Mesodermal cell (in vitro differentiated cells): ENCODE results near the gene MARCHF3.
A peak's percentile ranks its signal among the peaks of the same experiment; 100 is the strongest.

Experiments used
- H3K27ac ChIP-seq: 2 replicates; pipeline ENCODE4 v1.7.0; 2013; ENCODE audit warnings: mild to moderate bottlenecking, low read depth, low read length, moderate library complexity; ENCODE audit not compliant: severe bottlenecking
- H3K36me3 ChIP-seq: 2 replicates; pipeline ENCODE4 v1.7.1; 2013; ENCODE audit warnings: mild to moderate bottlenecking, low read length, moderate library complexity; ENCODE audit not compliant: control insufficient read depth, insufficient read depth
- H3K4me1 ChIP-seq: one replicate; pipeline ENCODE4 v1.7.1; 2013; ENCODE audit warnings: mild to moderate bottlenecking, low read length; ENCODE audit not compliant: insufficient read depth, control insufficient read depth, poor library complexity, severe bottlenecking
- H3K4me3 ChIP-seq: 2 replicates; pipeline ENCODE4 v1.7.0; 2013; ENCODE audit warnings: low read length, control low read depth, mild to moderate bottlenecking; ENCODE audit not compliant: insufficient read depth, poor library complexity, severe bottlenecking; ENCODE audit errors: extremely low read depth
- H3K9me3 ChIP-seq: 2 replicates; pipeline ENCODE4 v1.7.1; 2013; ENCODE audit warnings: mild to moderate bottlenecking, low read length, moderate library complexity; ENCODE audit not compliant: control insufficient read depth
- WGBS, 2 experiments: methylation state at CpG; one replicate each; pipeline ENCODE4 v1.1.5; 2013; ENCODE audit warnings: missing lambda C conversion rate in 2 of 2; ENCODE audit not compliant: insufficient coverage in 2 of 2; 5-methylcytosine and 5-hydroxymethylcytosine counted together

Gene MARCHF3

DNA sequence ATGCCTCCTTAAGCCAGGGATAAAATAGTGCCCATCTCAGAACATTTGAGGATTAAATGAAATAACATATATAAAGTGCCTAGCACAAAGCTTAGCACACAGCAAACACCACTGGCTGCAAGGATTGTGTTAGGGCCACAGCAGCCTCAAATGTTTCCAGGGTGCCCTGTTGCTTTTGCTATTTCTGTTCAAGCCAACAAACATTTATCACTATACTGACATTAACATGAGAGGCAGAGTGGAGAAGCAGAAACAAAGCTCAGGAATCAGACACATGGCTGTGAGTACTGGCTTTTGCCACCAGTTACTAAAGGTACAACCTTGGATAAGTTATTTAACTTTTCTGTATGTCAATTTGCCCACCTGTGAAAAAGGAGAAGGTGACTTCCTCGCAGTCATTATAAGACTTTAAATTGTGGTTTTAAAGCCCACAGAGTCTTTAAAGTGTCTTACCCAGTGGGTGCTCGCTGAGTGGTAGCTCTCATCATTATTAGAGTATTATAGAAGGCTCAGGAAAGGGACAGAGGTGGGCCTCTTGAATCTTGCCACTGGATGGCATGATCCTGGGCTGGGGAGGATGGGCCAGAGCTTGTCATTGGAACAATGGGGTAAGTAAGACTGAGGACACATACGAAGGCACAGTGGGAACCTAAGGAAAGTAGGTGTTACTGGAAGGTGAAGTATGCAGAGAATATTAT is 98.2 kb downstream of the MARCHF3 start:
- Histone ChIP-seq H3K4me1 (no peaks in the 10 kb centered on the region), H3K27ac (no peak overlapping the region), H3K36me3 (no peaks in the 10 kb centered on the region), H3K9me3 (no peaks in the 10 kb centered on the region), H3K4me3 (no peak overlapping the region)
- 80 to 92% methylated on average over 2 of the region's 3 CpGs for WGBS, 2 experiments

DNA sequence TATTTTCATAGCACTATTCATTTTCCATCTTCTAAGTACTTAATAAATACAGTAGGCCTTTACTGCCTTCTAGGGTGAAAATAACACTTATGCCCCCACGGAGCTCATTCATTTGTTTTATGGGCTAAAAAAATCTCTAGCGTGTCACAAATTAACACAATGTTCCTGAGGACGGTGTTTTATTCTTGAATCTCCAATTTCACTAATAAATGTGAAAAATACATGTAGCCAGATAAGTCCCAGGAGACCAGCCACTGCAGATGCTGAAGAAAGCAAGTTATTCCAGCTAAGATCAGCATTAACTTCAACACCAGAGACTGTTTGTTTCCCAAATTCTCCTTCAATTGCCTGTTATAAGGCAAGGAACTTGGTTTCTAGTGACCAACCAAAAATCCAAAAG is 102.3 kb downstream of the MARCHF3 start:
- Histone ChIP-seq H3K36me3 (no peaks in the 10 kb centered on the region), H3K4me1 (no peaks in the 10 kb centered on the region)
- WGBS, 2 experiments, result 93% methylated on average over 2 of the region's 3 CpGs; no CpG with 5 or more reads in 1 of the 2 experiments

DNA sequence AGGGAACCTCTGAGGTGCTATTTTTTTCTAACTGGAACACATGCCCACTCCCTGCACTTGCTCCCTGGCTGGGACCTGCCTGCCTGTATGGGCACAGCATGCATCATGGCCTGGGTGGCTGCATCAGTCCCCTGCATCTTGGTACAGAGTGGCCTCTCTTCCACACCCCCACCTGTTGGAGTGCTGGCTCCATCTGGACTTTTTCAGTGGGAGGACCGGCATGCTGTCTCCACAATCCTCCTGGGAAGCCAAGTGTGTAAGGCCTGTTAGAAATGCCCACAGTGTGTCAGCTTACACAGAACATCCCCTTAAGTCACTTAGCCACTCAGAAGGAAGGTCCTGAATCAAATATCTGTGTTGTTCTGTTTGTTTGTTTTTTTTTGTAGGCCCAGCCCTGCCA is 102.9 kb downstream of the MARCHF3 start:
- WGBS, 2 experiments, result 100% methylated on average over 1 of the region's 1 CpG; no CpG with 5 or more reads in 1 of the 2 experiments
- Histone ChIP-seq H3K4me1 (no peaks in the 10 kb centered on the region), H3K4me3 (no peak overlapping the region), H3K36me3 (no peaks in the 10 kb centered on the region), H3K9me3 (no peaks in the 10 kb centered on the region), H3K27ac (no peak overlapping the region)

More for the DNA sequence above, 102.3 kb downstream of the MARCHF3 start:
- Histone ChIP-seq H3K4me3 (no peak overlapping the region), H3K9me3 (no peaks in the 10 kb centered on the region), H3K27ac (no peak overlapping the region)

DNA sequence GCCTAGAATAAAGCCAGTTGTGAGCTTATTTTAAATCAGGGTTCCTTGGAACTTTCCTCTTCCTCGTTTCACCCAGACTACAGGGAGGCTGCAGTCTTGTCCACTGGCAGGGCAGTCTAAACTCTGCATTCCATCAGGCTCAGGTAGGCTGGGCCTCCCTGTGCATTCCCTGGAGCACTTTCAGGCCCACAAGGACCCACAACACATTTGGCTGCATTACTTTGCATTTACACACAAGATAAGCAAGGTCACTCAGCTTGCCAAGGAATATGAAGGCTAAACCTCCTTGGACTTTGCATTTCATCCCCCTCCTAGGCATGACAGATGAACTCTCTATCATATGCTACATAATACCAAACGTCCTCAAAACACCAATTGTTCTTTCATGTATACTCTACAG is 104.2 kb downstream of the MARCHF3 start:
- H3K4me1 ChIP-seq, result peaks cover 2% of the 10 kb centered on the region
- H3K9me3 ChIP-seq, result no peaks in the 10 kb centered on the region
- no peaks in the 10 kb centered on the region for H3K36me3 ChIP-seq
- H3K4me3 ChIP-seq, result no peak overlapping the region
- WGBS, 2 experiments, result 83 to 92% methylated on average over 1 to 2 of the region's 2 CpGs
- H3K27ac ChIP-seq, result no peak overlapping the region

DNA sequence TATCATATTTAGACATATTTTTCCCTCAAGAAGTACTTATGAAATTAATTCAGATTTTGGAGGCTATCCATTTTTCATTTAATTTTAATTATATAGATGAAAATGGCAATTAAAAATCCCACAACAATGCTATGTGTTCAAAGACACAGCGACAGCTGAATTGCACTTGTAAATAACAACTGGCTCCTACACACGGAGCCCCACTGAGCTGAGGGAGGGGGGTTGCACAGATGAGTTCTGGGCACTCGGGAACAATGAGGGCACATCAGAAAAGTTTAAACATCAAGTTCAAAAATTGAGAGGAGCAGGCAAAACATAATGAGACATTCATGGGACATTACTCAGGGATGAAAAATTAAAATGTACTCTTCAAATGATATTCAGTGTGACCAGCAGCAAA is 104.9 kb downstream of the MARCHF3 start:
- WGBS, 2 experiments, result 74% methylated on average over 2 of the region's 3 CpGs; no CpG with 5 or more reads in 1 of the 2 experiments
- Histone ChIP-seq H3K9me3 (no peaks in the 10 kb centered on the region), H3K4me1 (peaks cover 2% of the 10 kb centered on the region), H3K27ac (no peak overlapping the region), H3K4me3 (no peak overlapping the region), H3K36me3 (no peaks in the 10 kb centered on the region)

DNA sequence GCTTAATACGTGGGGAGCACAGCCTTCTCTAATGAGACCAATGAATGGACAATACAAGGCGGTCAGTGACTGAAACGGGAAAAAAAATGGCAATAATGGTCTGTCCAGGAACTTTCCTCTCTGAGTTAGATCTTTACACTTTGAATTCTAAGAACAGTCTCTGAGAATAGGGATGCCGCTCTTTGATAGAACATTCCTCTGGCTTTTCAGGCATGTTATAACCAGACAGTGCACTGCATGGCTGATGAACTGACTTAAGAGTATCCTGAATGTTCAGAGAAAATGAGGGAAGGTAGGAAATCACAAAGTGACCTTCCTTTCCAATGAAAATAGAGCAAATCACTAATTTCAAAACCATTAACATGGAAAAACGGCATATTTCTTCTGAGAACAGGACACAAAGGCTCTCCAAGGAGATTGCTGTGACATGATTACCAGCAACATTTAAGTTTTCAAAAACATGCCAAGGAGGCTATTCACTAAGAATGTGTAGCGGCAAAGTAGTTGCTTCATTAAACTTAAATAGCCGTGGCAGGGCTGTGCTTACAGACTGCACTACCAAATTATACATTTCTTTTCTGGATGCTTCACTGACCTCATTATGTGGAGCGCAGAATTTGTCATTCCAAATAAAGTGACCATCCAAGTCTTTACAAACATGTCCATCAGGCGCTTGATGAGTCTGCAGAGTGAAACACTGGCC is 105.9 kb downstream of the MARCHF3 start:
- H3K27ac ChIP-seq, result no peak overlapping the region
- WGBS, 2 experiments, result 92 to 97% methylated on average over 7 to 9 of the region's 9 CpGs
- H3K4me1 ChIP-seq, result peaks cover 2% of the 10 kb centered on the region
- H3K36me3 ChIP-seq, result no peaks in the 10 kb centered on the region
- H3K9me3 ChIP-seq, result no peaks in the 10 kb centered on the region
- H3K4me3 ChIP-seq, result no peak overlapping the region

DNA sequence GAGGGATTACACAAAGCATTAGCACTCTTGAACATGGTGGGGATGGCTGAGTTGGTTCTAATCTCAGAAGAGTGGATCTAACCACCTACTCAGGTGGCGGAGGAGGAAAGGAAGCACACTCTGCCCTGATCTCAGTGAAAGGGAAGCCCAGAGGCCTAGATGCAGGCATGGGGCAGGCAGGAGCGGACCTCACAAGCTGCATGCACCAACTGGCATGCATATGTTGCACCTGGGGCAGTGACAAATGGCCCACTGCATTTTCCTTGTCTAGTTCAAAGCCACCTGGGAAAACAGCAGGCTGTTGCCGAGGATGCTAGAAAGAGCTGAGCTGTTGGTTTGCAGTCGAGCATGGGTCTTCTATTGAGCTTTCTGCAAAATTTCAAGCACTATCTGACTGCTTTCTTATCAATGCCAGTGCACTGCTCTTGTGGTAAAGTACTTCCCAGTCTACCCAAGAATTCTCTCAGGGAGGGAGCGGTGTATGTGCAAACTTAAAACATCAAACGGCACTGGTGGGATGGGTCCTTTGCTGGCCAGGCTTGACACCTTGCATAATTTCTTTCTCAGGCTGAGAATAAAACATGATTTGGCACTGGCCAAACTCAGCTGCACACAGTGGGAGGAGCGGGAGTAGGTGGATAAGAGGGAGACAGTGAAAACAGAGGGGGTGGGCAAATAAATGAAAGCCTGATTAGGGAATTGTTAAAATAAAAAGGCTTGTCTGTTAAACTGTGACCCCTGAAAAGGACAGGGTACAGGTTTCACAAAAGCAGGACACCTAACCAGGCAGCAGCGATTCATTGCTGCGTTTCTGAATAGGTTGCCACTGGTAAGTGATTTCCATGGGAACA is 108.9 kb downstream of the MARCHF3 start:
- H3K4me1 ChIP-seq, result peaks cover 13% of the 10 kb centered on the region
- no peaks in the 10 kb centered on the region for H3K9me3 ChIP-seq
- H3K4me3 ChIP-seq, result no peak overlapping the region
- peak overlapping the region; percentile 24 for H3K27ac ChIP-seq
- 90 to 93% methylated on average over 7 to 9 of the region's 9 CpGs for WGBS, 2 experiments
- H3K36me3 ChIP-seq, result peaks cover 3% of the 10 kb centered on the region

DNA sequence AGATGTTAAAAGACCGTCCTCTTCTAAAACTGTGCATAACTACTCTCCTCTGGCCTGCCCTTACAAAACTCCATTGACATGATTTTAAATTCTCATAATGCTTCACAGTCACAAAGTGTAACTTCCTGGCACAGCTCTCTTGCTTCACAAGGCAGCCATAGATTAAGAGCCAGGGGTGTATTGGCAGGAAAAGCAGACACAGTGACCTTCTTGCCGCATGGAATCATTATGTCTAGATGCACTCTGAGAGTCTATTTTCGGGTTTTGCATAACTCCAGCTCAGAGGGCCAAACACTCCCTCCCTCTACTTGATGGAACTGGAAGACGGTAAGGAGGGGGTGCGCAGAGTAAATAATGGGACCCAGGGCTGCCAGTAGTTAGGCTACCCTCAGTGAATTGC is 110.1 kb downstream of the MARCHF3 start:
- Histone ChIP-seq H3K4me3 (no peak overlapping the region), H3K4me1 (peaks cover 13% of the 10 kb centered on the region), H3K36me3 (peaks cover 5% of the 10 kb centered on the region), H3K9me3 (no peaks in the 10 kb centered on the region), H3K27ac (no peak overlapping the region)
- WGBS, 2 experiments, result 93 to 100% methylated on average over 2 of the region's 5 CpGs

DNA sequence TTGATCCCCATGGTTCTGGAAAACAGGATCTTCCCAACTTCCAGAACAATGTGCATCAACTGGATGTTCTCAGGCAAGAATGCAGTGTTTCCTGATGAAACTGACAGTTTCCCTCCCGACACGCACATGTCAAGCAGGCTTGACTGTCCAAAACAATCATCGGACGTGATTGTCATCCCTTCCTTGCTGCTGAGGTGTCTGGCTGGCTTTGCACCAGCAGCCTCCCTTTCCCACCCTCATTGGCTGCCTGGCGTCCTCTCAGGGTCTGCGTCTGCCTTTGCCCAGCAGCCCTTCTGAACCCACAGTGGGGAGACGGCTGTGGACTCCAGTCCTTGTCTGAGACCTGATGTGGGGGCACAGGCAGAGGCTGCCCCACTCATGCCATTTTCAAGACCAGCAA is 110.8 kb downstream of the MARCHF3 start:
- WGBS, 2 experiments, result 93% methylated on average over 4 to 7 of the region's 7 CpGs
- H3K9me3 ChIP-seq, result no peaks in the 10 kb centered on the region
- peaks cover 11% of the 10 kb centered on the region for H3K36me3 ChIP-seq
- no peak overlapping the region for H3K4me3 ChIP-seq
- peaks cover 13% of the 10 kb centered on the region for H3K4me1 ChIP-seq
- no peak overlapping the region for H3K27ac ChIP-seq

DNA sequence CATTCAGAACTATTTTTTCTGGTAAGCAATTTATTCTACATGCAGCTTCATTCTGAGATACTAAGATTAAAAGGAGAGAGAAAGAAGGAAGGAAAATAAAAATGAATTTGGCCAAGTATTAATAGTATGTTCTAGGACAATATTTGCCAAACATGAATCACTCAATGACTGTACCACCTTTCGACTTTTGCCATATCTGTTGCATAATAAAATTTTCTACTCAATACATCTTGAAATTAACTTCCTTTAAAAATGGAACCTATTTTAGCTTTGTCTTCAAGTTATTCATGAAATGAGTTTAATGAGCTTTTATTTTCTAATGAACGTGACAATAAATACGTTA is 111.8 kb downstream of the MARCHF3 start:
- Histone ChIP-seq H3K4me1 (peaks cover 13% of the 10 kb centered on the region), H3K9me3 (no peaks in the 10 kb centered on the region), H3K36me3 (peaks cover 16% of the 10 kb centered on the region), H3K27ac (no peak overlapping the region), H3K4me3 (no peak overlapping the region)
- 100% methylated on average over 2 of the region's 3 CpGs; no CpG with 5 or more reads in 1 of the 2 experiments for WGBS, 2 experiments
